Activated CD8-positive, alpha-beta T cell treated with anti-CD3 and anti-CD28 coated beads, Interleukin-2, amount 10 ng/mL, durations not matched to agents 7 days and 5 days (primary cell): ENCODE results near the gene POLR3H. TPM values are rescaled to one million over a fixed set of nuclear protein-coding genes. Genes with fewer than 3 reads are reported as not detected.
A peak's percentile ranks its signal among the peaks of the same experiment; 100 is the strongest.

Experiments
- ATAC-seq: fragments of 150-1000 bp; cut with Tn5 transposase; one replicate; pipeline ENCODE4 v1.10.0; 2021; ENCODE audit warnings: moderate library complexity
- CTCF ChIA-PET: fragments of 350-600 bp; sonication (Branson Sonifier 250); formaldehyde crosslinking; loops from one replicate; lab custom pipeline; 2021; ENCODE audit warnings: antibody characterized with exemption; lab: Charles Lee
- POLR2A ChIA-PET: fragments of 350-600 bp; sonication (Branson Sonifier 250); formaldehyde crosslinking; loops from one replicate; lab custom pipeline; 2021; ENCODE audit warnings: antibody characterized with exemption; lab: Charles Lee
- DNase-seq: peaks from one replicate; pipeline ENCODE4 v3.0.0-alpha.2; 2020
- H3K27ac Mint-ChIP-seq: one replicate; pipeline ENCODE4 v1.8.0; 2021; ENCODE audit warnings: mild to moderate bottlenecking, mixed read lengths
- H3K27me3 Mint-ChIP-seq: one replicate; pipeline ENCODE4 v1.8.0; 2021; ENCODE audit warnings: low read depth, mixed read lengths
- H3K36me3 Mint-ChIP-seq: one replicate; pipeline ENCODE4 v1.8.0; 2021; ENCODE audit warnings: low read depth, mixed read lengths
- H3K4me1 Mint-ChIP-seq: one replicate; pipeline ENCODE4 v1.8.0; 2021; ENCODE audit warnings: low read depth, mixed read lengths
- H3K4me3 Mint-ChIP-seq: one replicate; pipeline ENCODE4 v1.8.0; 2021; ENCODE audit warnings: mild to moderate bottlenecking, mixed read lengths
- H3K9me3 Mint-ChIP-seq: one replicate; pipeline ENCODE4 v1.8.0; 2022; ENCODE audit warnings: mixed read lengths; ENCODE audit not compliant: insufficient read depth
- total RNA-seq, 2 experiments: library from RNA; stranded (reverse); gene quantifications; one replicate each; pipeline ENCODE4 v1.2.3, GENCODE V29; 2021

Gene POLR3H
- total RNA-seq, 2 experiments from 2014 or later, result 31.3 to 31.9 TPM

DNA sequence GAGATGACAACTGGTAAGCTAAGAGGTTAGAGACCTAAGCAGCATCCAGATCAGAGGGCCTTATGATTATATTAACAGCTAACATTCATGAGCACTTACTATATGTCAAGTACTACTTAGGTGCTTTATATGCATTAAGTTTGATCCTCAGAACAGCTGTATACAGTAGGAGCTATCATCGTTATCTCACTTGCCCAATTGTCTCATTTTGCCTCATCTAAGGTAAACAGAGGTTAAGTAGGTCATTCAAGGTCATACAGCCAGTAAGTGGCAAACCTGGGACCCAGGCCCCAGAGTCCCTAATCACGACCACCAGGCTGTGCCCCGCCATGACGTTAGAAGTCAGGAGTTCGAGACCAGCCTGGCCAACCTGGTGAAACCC, 4.6 kb upstream of the POLR3H start:
- H3K27ac Mint-ChIP-seq, result no peak overlapping the region
- H3K9me3 Mint-ChIP-seq, result no peaks in the 10 kb centered on the region
- peaks cover 2% of the 10 kb centered on the region for H3K36me3 Mint-ChIP-seq
- no peak overlapping the region for H3K4me3 Mint-ChIP-seq
- CTCF ChIA-PET, result interaction anchor here (0.7 to 1.7 kb wide), 2 partner anchors 22 to 41 kb away, joined by 3 to 7 read pairs; partner anchors contain the start of gene PMM1
- peaks cover 12% of the 10 kb centered on the region for H3K4me1 Mint-ChIP-seq
- no peak for ATAC-seq
- H3K27me3 Mint-ChIP-seq, result peaks cover 8% of the 10 kb centered on the region
- POLR2A ChIA-PET, result interaction anchor here (2.1 kb wide), 1 partner anchor 41 kb away, joined by 7 read pairs; the partner anchor contains the start of gene PMM1
- DNase-seq, result no peak

- POLR2A ChIA-PET, result interaction anchor here (1.4 kb wide), 1 partner anchor 45 kb away, joined by 6 read pairs; the partner anchor contains the start of gene PMM1
- Mint-ChIP-seq H3K4me3 (peak overlapping the region; percentile 95), H3K9me3 (no peaks in the 10 kb centered on the region), H3K27me3 (peaks cover 2% of the 10 kb centered on the region), H3K4me1 (peaks cover 34% of the 10 kb centered on the region), H3K27ac (peak overlapping the region; percentile 95), H3K36me3 (peaks cover 13% of the 10 kb centered on the region)
- ATAC-seq (no peak), DNase-seq (no peak)
- CTCF ChIA-PET, result interaction anchor here (1.2 kb wide), 1 partner anchor 13 kb away, joined by 4 read pairs; no protein-coding TSS in a partner anchor
Observed at GRCh38 chr22:41544671-41545476, 604 bp upstream of the POLR3H start.

GRCh38 chr22:41542224-41542623, 2.0 kb downstream of the POLR3H start:
- Mint-ChIP-seq H3K4me1 (peaks cover 34% of the 10 kb centered on the region), H3K27me3 (peaks cover 2% of the 10 kb centered on the region), H3K4me3 (peak overlapping the region; percentile 95), H3K27ac (peak overlapping the region; percentile 95), H3K9me3 (no peaks in the 10 kb centered on the region), H3K36me3 (peaks cover 21% of the 10 kb centered on the region)
- DNase-seq (no peak), ATAC-seq (no peak)
- ChIA-PET POLR2A (no interaction called here), CTCF (interaction anchor here (1.0 to 2.1 kb wide), 2 partner anchors 10 to 15 kb away, joined by 5 to 13 read pairs; no protein-coding TSS in a partner anchor)

DNA sequence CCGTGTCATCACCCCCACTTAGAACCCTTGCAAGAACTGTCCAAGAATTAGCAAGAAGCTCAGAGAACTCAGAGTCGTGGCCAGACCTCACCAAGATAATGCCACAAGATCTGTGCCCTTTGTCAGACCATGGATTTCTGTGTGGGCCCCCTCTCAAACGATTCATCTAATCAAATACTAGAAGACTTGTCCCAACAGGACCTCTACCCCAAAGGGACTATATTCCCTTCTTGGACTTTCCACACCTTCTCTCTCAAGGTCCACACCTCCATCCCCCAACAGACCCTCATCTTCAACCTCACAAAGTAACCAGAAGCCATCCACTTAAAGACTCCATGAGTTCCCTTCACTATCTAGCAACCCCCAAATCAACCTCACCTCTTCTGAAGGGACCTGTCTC, 2.8 kb downstream of the POLR3H start:
- Mint-ChIP-seq H3K27ac (peak overlapping the region; percentile 43), H3K4me1 (peaks cover 34% of the 10 kb centered on the region), H3K9me3 (no peaks in the 10 kb centered on the region), H3K36me3 (peaks cover 21% of the 10 kb centered on the region), H3K4me3 (no peak overlapping the region), H3K27me3 (peaks cover 2% of the 10 kb centered on the region)
- CTCF ChIA-PET, result interaction anchor here (0.9 to 1.2 kb wide), 3 partner anchors 9 to 138 kb away, joined by 3 to 5 read pairs (median 3); no protein-coding TSS in a partner anchor
- DNase-seq (no peak), ATAC-seq (no peak)
- POLR2A ChIA-PET, result interaction anchor here (0.6 kb wide), 1 partner anchor 48 kb away, joined by 3 read pairs; the partner anchor contains the start of gene PMM1

GRCh38 chr22:41540365-41540764, 3.9 kb downstream of the POLR3H start:
- H3K27me3 Mint-ChIP-seq, result no peaks in the 10 kb centered on the region
- POLR2A ChIA-PET, result no interaction called here
- ATAC-seq, result no peak

GRCh38 chr22:41540006-41540315, 4.3 kb downstream of the POLR3H start:
- no peak overlapping the region for H3K27ac Mint-ChIP-seq
- H3K27me3 Mint-ChIP-seq, result no peaks in the 10 kb centered on the region
- H3K4me1 Mint-ChIP-seq, result peaks cover 30% of the 10 kb centered on the region
- H3K4me3 Mint-ChIP-seq, result no peak overlapping the region
- ChIA-PET CTCF (interaction anchor here (1.2 kb wide), 1 partner anchor 13 kb away, joined by 3 read pairs; no protein-coding TSS in a partner anchor), POLR2A (no interaction called here)
- H3K36me3 Mint-ChIP-seq, result peaks cover 24% of the 10 kb centered on the region
- H3K9me3 Mint-ChIP-seq, result no peaks in the 10 kb centered on the region
- DNase-seq, result no peak
- ATAC-seq, result no peak

More at GRCh38 chr22:41540365-41540764, 3.9 kb downstream of the POLR3H start:
- CTCF ChIA-PET, result interaction anchor here (1.2 kb wide), 1 partner anchor 14 kb away, joined by 3 read pairs; no protein-coding TSS in a partner anchor
- H3K36me3 Mint-ChIP-seq, result peaks cover 21% of the 10 kb centered on the region
- H3K4me1 Mint-ChIP-seq, result peaks cover 34% of the 10 kb centered on the region
- no peaks in the 10 kb centered on the region for H3K9me3 Mint-ChIP-seq
- DNase-seq, result no peak
- no peak overlapping the region for H3K4me3 Mint-ChIP-seq
- no peak overlapping the region for H3K27ac Mint-ChIP-seq

DNA sequence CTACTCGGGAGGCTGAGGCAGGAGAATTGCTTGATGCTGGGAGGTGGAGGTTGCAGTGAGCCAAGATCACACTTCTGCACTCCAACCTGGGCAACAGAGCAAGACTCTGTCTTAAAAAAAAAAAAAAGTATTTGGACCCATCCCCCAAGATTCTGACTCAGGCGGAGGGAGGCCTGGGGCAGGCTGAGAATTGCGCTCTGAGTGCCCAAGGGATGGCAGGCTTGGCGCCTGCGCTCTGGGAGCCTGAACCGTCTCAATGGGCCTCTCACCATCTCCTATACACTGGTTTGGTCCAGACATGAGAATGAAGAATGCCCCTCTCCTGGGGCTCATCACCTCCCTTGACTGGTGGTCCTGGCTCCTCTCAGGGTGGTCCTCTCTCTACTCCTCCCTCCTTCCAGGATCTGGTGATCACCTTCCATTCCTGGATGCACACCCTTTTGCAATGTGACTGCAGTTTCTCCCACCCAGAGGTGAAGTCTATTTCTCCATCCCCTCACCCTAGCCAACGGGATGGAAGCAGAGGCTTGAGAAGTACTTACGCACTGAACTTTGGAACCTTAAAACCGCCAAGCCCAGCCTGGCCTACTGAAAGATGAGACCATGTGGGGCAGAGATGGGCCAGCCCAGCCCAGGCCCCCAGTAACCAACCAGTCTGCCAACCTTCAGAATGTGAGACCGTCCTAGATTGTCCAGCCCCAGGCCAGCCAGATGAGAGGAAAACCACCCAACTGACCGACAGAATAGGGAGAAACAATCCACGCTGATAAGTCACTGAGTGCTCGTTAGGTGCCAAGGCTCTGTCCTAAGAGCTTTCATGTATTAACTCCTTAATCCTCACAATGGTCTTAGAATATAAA, 4.9 kb downstream of the POLR3H start:
- POLR2A ChIA-PET, result no interaction called here
- DNase-seq, result no peak
- CTCF ChIA-PET, result interaction anchor here (1.2 kb wide), 1 partner anchor 13 kb away, joined by 3 read pairs; no protein-coding TSS in a partner anchor
- Mint-ChIP-seq H3K9me3 (no peaks in the 10 kb centered on the region), H3K27me3 (no peaks in the 10 kb centered on the region), H3K36me3 (peaks cover 24% of the 10 kb centered on the region), H3K4me1 (peaks cover 24% of the 10 kb centered on the region), H3K27ac (no peak overlapping the region), H3K4me3 (no peak overlapping the region)
- ATAC-seq, result no peak

- no peak overlapping the region for H3K4me3 Mint-ChIP-seq
- no peaks in the 10 kb centered on the region for H3K27me3 Mint-ChIP-seq
- ATAC-seq (no peak), DNase-seq (no peak)
- H3K27ac Mint-ChIP-seq, result no peak overlapping the region
- peaks cover 22% of the 10 kb centered on the region for H3K4me1 Mint-ChIP-seq
- POLR2A ChIA-PET, result no interaction called here
- peaks cover 22% of the 10 kb centered on the region for H3K36me3 Mint-ChIP-seq
- no peaks in the 10 kb centered on the region for H3K9me3 Mint-ChIP-seq
- CTCF ChIA-PET, result no interaction called here
Observed at GRCh38 chr22:41538583-41538982, 5.7 kb downstream of the POLR3H start.

DNA sequence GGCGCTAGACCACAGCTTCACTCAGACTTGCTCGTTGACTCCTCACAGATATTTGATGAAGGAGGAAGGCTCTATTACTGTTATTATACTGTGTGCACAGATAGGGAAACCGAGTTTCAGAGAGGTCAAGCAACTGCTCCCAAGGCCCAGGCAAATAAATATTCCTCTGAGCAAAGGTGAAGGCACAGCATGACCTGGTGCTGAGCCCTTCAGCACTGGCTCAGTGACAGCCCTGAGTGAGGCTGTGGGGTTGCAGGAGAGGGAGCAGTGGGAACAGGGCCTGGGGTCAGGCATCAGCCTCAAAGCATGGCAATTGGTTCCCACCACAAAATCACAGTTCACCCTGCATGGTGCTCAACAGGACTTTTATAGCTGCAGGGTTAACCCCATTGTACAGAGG, 7.1 kb downstream of the POLR3H start:
- DNase-seq, result no peak
- H3K4me1 Mint-ChIP-seq, result peaks cover 12% of the 10 kb centered on the region
- H3K36me3 Mint-ChIP-seq, result peaks cover 23% of the 10 kb centered on the region
- CTCF ChIA-PET, result interaction anchor here (1.2 kb wide), 1 partner anchor 12 kb away, joined by 3 read pairs; no protein-coding TSS in a partner anchor
- H3K4me3 Mint-ChIP-seq, result no peak overlapping the region
- POLR2A ChIA-PET, result no interaction called here
- no peaks in the 10 kb centered on the region for H3K9me3 Mint-ChIP-seq
- no peaks in the 10 kb centered on the region for H3K27me3 Mint-ChIP-seq
- H3K27ac Mint-ChIP-seq, result no peak overlapping the region
- ATAC-seq, result no peak

DNA sequence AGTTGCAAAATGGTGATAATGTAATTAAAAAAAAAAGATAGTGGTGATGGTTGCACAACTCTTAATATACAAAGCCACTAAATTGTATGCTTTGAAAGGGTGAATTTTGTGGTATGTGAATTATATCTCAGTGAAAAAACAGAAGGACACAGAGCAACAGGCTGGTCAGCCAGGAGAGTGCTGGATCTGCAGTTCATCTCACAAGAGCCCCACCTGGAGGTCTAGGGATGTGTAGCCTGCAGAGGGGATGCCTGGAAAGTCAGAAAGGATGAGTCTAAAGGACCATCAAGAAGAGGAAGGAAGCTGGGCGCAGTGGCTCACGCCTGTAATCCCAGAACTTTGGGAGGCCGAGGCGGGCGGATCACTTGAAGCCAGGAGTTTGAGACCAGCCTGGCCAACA, 9.0 kb downstream of the POLR3H start:
- DNase-seq (no peak), ATAC-seq (no peak)
- peaks cover 23% of the 10 kb centered on the region for H3K36me3 Mint-ChIP-seq
- H3K27ac Mint-ChIP-seq, result no peak overlapping the region
- no peak overlapping the region for H3K4me3 Mint-ChIP-seq
- H3K9me3 Mint-ChIP-seq, result no peaks in the 10 kb centered on the region
- H3K4me1 Mint-ChIP-seq, result peaks cover 2% of the 10 kb centered on the region
- POLR2A ChIA-PET, result no interaction called here
- CTCF ChIA-PET, result interaction anchor here (1.1 to 1.3 kb wide), 2 partner anchors 8 to 9 kb away, joined by 3 to 4 read pairs; partner anchors contain the start of gene POLR3H
- H3K27me3 Mint-ChIP-seq, result no peaks in the 10 kb centered on the region

GRCh38 chr22:41534219-41534618, 10.1 kb downstream of the POLR3H start:
- Mint-ChIP-seq H3K9me3 (no peaks in the 10 kb centered on the region), H3K36me3 (peaks cover 14% of the 10 kb centered on the region), H3K27ac (peak overlapping the region; percentile 39), H3K4me3 (no peak overlapping the region), H3K4me1 (no peaks in the 10 kb centered on the region), H3K27me3 (no peaks in the 10 kb centered on the region)
- no peak for DNase-seq
- POLR2A ChIA-PET, result no interaction called here
- ATAC-seq, result no peak
- CTCF ChIA-PET, result no interaction called here
